ENCODE measurements around the gene TPI1.

GRCh38 chr12:6842075-6842474, 25.3 kb upstream of the TPI1 start:
- TF ChIP-seq POLR2A (IDR thresholded peaks at IDR 0.05; ENCODE audit: low read depth, low read length) (no peak), EZH2 (IDR thresholded peaks at IDR 0.05; ENCODE audit: borderline replicate concordance, low read depth, low read length, severe bottlenecking) (no peak), CTCF (IDR thresholded peaks at IDR 0.05; ENCODE audit: extremely low read depth in 1 of 2, insufficient read depth in 1 of 2, low read depth in 1 of 2, low read length in 2 of 2) (no peak), JUN (IDR thresholded peaks at IDR 0.05; ENCODE audit: borderline replicate concordance, insufficient read depth, insufficient read length, low read depth) (no peak), POLR2AphosphoS5 (IDR thresholded peaks at IDR 0.05; ENCODE audit: insufficient read depth, low read depth, low read length) (no peak), MAX (IDR thresholded peaks at IDR 0.05; ENCODE audit: insufficient read depth, insufficient read length) (no peak), MYC (IDR thresholded peaks at IDR 0.05; ENCODE audit: low read depth, low read length) (no peak)
